ENCODE data around the gene EZR.
A peak's percentile ranks its signal among the peaks of the same experiment; 100 is the strongest.

The EZR gene

DNA sequence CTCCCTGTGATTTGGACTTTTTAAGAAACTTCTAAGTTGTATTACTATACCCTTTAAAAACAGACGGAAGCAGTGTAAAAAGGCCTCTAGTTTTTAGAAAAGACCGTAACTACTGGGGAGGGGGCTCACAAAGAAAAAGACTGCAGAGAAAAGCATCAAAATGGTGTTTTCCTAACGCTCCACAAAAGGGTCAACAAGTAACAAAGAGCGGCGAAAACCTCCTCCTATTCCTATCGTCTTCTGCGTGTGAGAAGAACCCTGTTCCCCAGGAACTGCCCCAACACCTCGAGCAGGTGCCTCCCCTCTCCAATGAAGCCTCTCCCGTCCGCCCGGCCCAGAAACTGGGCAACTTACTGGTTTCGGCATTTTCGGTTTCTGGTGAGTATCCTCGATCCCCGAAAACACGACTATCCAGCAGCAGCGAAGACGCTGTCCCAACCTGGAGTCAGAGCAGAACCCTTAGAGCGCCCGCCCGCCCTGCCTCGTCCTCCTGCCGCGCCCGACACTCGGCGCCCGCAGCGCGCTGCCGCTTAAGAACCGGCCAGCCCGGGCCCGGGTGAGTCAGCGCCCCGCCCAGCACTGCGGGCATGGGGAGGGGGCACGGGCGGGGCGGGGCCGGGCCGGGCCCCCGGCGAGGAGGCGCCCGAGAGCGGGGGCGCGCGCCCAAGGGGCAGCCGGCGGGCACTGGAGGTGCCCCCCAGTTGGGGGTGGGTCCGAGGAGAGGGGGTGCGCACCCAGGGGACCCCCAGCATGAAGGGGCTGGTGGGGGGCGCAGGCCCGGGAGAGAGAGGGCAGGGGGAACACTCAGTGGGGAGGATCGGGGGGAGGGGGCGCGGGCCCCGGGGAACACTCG lies 1.2 kb downstream of the EZR start:
- DNase-seq, result peak; percentile 81 to 88

DNA sequence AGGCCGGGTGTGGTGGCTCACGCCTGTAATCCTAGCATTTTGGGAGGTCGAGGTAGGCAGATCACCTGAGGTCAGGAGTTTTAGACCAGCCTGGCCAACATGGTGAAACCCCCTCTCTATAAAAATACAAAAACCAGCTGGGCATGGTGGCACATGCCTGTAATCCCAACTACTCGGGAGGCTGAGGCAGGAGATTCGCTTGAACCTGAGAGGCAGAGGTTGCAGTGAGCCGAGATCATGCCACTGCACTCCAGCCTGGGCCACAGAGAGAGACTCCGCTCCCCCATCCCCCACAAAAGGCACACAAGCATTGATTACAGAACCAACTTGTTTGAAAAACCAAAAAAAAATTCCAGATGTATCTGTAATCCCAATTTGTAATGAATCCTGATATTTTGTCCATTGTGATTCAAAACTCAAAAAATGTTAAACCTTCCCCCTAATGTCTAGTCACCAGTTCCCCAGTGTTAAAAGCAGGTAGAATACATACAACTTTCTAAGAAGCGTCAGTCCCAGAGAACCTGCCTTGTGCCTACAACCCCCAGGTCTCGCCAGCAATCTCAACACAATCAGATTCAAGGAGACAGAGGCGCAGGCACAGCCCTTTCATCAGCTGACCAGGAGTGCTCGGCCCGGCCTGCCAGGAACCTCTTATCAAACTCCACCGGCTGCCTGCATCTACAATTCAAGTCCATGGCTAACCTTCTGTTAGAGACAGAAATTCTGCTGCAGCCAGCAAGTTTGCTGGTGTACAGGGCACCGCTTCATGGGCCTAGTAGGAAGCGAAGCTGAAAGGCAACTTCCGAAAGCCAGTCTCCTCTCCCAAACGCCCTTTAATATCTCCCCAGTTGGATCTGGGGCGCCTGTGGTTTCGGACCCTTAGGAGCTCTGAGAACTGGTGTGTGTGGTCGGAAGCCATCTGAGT lies 2.1 kb downstream of the EZR start:
- DNase-seq, result peak in 1 of 2 donors; percentile 64

DNA sequence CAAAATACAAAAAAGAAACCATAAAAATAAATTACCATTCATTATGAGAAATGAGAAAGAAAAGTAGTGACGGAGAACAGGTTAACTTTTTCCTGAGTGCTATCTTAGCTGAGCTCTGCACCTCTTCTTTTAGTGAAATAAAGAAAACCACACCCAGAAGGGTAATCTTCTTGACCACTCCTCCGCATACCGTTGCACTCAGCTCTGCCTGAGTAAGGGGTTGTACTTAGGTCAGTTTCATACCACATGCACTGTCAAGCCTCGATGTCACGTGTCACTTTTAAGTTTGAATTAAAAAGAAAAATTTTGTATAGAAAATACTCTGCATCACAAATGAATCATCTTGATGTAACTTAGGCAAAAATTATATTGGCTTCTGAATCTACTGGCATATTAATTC lies 2.8 kb downstream of the EZR start:
- peak in 1 of 2 donors; percentile 52 for DNase-seq

DNA sequence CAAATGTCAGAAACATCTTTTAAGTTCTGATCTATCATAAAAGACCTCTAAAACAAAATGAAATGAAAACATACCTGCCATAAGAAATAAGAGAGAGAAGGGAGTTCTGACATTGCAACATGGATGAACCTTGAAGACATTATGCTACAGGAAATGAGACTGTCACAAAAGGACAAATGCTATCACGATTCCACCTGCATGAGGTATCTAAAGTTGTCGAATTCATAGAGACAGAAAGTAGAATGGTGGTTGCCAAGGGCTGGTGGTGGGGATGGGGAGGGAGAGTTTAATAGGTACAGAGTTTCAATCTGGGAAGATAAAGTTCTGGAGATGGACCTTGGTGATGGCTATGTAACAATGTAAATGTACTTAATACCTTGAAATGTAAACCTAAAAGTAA lies 3.3 kb downstream of the EZR start:
- DNase-seq, result peak in 1 of 2 donors; percentile 45

DNA sequence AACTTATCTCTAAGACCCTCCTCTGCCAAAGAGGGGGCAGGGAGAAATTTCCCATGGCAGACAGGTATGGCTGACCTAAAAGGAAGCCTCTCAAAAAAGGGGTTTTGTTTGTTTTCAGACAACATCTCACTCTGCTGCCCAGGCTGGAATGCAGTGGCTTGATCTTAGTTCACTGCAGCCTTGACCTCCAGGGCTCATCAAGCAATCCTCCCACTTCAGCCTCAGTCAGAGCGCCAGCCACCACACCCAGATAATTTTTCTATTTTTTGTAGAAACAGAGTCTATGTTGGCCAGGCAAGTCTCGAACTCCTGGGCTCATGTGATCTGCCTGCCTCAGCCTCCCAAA lies 3.8 kb downstream of the EZR start:
- no peak for DNase-seq

DNA sequence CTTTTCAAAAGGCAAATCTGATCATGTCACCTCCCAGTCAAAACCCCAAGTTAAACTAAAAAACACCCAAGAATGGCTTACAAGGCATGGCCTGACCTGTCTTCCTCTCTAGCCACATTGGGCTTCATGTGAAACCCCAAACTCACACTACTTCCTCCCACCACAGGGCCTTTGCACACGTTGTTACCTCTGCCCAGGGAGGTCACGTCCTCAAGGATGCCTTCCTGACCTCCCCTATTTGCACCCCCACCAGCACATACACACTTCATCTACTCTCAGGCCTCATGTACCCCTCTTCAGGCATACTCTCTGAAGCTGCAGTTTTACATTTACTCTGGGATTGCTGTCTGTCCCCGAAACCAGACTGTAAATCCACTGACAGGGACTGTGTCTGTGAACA lies 6.1 kb downstream of the EZR start:
- peak in 1 of 2 donors; percentile 55 for DNase-seq

DNA sequence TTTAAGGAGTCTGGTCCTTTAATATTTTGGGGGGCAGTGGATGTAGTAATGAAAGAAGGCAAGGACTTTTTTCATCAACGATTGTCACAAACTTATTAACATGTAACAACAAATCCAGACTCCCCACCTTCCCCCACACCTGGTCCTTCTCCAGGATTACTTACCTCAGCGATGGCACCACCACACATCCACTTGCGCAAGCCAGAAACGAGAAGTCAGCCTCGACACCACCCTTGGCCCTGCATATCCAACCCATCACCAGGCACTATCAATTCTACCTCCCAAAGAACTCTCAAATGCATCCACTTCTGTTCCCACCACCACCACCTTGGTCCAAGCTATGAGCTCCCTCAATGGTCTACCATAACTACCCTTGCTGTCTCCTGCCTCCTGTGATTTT lies 6.6 kb downstream of the EZR start:
- no peak for DNase-seq

DNA sequence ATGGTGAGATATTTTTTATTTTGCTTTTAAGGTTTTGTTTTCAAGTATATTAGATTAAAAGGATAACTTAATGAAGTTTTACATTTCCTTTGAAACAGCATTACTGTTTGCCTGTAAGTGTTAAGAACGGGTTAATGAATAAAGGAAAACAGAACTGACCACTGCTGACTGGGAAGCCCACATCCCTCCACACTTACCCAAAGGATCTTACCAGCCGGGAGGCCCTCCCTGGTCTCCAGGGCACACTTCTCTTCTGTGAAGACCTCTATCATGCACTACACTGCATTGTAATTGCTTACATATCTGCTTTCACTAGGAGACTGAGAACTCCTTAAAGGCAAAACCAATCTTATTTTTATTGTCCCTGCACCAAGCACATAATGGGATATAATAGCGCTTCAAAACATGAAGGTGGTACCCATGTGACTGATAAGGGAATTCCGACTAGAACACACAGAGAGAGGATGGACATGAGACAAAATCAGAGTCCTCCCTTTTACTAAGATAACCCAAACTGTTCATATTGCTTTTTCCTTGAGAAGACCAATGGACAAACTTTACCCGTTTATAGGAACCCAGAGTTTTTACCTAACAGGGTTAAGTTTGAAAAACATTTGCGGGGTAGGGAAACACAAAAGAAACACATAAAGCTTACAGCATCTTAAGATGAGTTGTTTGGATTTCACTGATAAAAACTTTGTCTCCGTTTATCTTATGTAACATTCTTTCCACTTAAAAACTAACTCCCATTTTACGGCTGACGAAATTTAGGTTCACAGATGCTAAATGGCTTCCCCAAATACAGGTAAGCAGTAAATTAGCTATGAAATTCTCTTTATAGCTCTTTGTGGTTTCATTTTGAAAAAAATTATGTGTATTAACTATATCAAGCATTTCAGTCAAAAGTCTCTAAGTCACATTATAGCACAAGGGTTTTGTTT lies 8.7 kb downstream of the EZR start:
- DNase-seq, result peak in 1 of 2 donors; percentile 25

DNA sequence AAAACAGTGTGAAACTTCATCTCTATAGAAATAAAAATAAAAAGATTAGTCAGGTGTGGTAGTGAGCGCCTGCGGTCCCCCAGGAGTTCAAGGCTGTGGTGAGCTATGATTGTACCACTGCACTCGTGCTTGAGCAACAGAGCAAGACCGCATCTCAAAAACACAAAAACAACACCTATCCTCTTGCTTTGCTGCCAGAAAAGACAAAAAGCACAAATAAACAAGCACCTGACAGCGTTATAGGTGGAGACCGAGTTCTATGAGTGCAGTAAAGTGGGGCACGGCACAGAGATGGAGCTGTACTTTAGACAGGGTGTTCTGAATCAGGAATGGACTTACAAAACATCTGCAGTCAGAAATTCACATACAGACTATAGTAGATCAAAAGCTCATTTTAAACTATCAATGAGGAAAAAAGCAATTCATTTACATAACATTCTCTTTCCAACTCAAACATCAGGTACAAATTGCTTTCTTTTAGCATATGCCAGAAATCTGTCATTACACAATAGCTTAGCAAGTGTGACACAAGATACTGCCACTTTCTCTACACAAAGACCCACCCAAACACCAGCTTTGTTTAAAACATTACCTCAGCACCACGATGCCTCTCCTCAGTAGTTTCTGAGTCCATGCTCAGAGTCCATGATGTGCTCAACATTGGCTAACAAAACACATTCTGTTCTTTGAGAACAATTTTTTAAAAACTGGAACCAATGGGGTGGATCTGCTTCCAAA lies 10.1 kb downstream of the EZR start:
- DNase-seq, result peak; percentile 64 to 66

DNA sequence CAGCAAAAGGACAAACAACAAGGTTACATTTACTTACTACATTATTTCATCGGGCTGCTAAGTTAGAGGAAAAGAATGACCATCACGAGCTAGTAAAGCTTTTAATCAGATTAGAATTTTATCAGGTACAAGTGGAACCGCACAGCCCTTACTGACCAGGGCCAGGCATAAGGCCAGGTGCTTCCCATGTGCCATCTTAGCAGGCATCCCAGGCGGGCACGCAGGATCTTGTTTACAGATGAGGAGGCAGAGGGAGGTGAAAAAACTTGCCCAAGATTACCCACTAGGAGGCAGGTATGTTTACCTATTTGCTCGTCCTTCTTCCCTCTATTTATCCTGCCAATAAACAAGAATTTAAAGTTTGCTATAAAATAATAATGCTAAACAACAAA lies 10.7 kb downstream of the EZR start:
- DNase-seq, result peak in 1 of 2 donors; percentile 30

DNA sequence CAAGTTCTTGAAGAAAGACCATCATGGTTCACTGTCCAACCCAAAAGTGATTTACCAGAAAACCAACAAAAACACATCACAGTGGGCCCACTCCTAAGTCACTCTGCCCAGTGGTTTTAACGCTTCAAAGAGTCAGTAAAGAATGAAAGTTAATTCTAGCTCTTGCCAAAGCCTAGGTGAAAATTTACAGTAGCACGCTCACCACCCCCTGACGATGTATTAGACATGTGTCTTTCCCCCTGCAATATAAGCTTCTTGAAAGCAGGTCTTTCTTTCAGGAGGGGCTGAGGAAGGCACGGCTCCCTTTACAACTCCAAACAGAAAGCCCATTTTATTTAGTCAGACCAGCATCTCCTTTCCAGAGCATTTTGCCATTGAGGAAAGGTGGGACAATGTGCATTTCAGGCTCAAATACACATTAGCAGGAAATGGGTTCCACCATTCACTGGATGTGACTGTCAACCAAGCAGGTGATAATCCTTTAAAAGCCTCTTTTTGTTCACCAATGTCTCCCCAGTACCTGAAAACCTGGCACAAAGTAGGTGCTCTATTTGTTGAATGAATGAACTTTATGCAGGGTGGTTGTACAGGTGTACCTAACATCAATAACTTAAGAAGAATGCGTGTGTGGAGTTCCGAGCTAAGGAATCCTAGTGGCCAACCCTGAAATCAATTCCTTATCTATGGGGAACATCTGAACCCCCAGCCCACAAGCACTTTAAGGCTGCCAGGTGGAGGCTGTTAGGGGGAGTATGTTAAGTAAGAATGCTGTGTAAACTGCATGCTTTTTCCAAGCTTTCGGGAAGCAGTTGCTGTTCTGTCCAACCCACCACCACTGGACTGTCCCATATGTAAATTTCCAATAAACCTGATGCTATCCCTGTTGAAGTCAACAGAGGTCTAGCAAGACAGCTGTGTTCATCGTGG lies 11.4 kb downstream of the EZR start:
- DNase-seq, result peak in 1 of 2 donors; percentile 52

DNA sequence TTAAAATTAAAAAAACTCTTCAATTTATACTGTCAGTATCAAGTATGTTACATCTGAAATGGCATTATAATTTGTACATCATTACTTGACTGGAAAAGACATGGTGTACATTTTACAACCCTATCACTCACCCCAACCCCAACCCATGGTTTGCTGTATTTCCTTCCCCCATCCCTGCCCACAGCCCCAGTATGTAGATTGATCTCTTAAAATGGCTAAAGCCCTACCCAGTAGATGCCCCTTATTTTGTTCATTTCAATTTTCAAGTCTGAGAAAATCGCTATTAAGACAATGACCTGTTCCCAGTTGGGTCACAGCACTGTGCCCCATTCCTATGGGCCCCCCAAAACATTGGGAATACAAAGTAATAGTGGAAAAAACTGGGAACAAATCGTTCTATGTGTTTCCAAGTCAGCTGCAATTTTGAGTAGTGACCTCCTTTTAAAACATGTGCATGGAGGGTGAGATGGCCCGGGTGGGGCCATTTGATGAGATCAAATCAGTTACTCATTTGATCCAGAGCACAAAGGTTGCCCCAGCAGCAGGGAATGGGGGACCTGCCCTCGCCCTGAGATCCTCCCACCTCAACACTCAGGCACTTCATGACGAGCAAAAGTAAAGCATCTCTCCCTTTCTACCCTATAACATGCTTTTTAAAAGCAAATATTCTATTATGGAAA lies 13.3 kb downstream of the EZR start:
- DNase-seq, result peak in 1 of 2 donors; percentile 41

DNA sequence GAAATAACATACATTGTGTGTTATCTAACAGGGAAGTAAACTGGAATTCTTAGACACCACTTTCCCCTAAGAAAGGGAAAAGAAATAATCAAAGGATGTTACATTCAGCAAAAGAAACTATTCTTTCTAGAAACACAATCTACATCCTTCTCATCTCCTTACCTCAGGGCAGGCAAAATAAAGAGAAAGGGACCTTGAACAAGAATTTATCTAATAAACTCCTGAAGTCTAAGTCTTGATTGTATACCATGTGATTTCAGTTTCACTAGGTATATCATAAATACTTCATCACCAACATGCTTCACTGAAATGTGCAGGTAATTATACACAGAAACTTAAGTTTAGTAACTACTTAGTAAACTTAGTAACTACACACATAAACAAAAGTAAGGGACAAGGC lies 15.0 kb downstream of the EZR start:
- peak in 1 of 2 donors; percentile 34 for DNase-seq

DNA sequence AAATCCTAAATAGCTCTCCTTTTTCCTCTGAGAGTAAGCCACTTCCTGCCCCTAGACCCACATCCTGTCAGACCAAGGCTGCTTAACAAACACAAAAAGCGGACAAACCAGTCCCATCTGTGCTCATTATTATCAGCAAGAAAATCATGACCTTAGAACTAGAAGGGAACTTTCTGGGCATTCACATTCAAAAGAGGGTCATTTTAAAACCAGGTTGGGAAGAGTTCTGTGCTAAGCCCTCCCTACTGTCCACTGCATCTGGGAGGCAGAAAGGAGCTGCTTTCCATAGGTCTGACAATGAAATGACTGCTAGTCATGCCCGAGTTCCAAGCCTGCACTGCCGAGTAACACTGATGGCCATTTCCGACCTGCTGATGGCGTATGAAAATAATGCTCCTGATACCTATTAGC lies 15.4 kb downstream of the EZR start:
- peak in 1 of 2 donors; percentile 78 for DNase-seq

DNA sequence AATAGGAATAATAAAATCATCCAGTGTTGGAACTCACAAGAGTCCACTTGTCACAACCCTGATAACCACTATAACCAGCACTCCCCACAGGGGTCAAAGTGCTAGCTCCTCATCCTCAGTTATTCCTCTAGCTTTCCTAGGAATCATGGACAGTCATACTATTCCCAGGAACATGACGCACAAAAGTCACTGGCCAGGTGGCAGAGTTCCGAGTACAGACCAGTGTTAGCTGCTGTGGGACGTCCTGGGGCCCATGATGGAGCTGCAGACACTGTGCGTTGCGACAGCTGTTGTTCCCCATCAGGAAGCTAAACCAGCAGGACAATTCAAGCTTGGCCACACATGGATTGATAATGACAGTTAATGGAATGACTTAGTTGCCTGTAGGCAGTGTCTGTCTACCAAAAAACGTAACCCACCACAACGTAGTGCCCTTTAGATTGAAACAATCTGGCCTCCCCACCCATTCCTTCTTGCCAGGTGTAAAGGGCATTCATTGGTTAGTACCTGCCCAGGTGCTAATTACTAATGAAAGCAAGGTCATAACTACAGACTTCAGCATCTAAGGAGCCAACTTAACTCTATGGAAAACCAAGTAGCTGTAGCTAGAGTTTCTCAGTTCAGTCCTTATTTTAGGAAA lies 17.4 kb downstream of the EZR start:
- DNase-seq, result no peak

DNA sequence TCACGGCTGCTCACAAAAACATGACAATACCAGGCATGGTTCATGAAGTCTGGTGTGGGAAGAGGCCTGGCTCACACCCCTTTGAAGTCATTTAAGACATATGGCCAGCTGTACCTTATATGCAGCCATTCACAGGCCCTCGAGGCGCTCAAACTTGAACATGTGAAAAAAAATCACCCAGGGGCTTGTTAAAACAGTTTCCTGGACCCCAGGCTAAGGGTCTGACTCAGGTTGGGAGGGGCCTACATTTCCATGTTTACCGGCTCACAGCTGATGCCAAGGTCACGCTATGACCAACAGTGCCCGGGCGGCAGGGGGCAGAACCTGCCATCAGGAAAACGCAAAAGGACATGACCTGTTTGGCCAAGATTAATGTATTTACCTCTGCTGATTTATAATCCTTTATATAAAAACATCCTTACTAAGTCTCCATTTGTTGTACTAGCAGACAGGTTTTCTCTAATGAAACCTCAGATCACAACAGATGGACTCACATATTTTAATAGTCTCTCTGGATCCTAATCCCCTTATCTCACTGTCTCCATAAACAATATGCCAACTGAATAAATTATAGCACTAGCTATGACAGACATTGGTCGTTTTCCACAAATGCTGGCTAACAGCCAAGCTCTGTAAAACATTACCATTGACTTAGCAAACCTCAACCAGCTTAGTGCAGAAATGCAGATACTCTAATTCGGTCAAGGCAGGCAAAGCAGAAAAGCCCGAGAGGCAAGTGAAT lies 19.9 kb downstream of the EZR start:
- DNase-seq, result no peak

DNA sequence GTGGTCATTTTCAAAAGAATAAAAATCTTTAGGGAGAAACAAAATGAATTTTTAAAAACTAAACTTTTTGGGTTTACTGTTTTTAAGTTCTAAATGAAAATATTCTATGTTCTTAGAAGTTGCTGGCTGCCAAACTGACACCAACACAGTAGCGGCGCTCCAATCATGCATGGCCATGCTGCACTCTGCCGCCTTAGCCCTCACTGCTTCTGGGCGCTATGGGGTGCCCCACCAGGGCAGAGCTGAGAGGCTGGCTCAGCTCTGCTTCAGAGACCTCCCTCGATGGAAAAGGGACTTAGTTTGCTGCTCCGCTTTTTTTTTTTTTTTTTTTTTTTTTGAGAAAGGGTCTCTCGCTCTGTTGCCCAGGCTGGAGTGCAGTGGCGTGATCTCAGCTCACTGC lies 20.9 kb downstream of the EZR start:
- no peak for DNase-seq

DNA sequence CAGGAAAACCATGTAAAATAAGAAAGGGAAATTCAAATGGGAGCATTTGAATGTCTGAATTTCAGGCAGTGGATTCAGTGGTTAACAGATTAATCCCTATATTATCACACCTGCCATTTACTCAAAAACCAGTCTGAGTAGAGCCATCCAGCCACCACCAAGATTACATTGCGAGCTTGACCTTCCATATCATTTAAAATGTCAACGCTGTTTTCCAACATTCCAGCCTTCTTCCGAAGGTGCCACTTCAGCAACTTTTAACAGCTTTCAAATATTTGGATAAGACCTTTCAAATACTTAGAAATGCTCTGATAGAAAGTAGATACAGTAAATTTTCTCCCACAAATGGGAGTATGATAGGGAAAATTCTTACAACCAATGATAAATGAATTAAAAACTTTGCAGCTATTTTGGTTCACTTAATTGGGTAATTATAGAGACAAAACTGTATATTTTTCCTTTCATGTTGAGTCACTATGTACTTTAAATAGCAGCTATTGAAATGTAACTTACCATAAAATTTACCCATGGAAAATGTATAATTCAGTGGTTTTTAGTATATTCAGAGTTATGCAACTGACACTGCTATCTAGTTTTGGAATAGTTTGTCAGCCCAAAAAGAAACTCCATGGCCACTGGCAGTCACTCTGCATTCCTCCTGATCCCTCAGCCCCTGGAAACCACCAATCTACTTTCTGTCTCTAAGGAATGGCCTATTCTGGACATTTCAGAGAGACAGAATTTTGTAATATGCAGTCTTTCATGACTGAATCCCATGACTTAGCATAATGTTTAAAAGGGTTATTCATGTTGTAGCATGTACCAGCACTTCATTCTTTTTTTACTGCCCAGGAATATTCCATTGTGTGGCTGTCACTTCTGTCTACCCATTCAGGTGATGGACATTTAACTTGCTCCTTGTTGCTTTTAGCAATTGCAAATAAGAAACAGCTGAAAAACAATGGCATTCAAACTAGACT lies 21.5 kb downstream of the EZR start:
- DNase-seq, result no peak
